HG03520 (cell line): ENCODE measurements around the gene CCT8.

ENCODE experiments used
- ATAC-seq: cut with Tn5 transposase; IDR thresholded peaks from one replicate; pipeline ENCODE4 v1.9.1; 2021; ENCODE audit warnings: mild to moderate bottlenecking, moderate library complexity; ENCODE audit not compliant: unreplicated experiment

CCT8 gene

GRCh38 chr21:29073222-29074006 lies at the start of gene CCT8:
TSS of gene CCT8 (minus strand) at chr21:29073648. CDS start at chr21:29073590, 58 bp downstream.
- ATAC-seq, result peak; percentile 84

GRCh38 chr21:29121759-29122158 lies 48.3 kb upstream of the CCT8 start:
- ATAC-seq, result peak; percentile 56

- ATAC-seq, result no peak
These were observed 44.0 kb upstream of the CCT8 start for GRCh38 chr21:29117372-29117955.

- ATAC-seq, result no peak
These were observed 42.5 kb upstream of the CCT8 start for GRCh38 chr21:29115899-29116298.

GRCh38 chr21:29114765-29115500 lies 41.5 kb upstream of the CCT8 start:
- no peak for ATAC-seq

GRCh38 chr21:29105218-29105617 lies 31.8 kb upstream of the CCT8 start:
- ATAC-seq, result no peak

GRCh38 chr21:29104239-29104708 lies 30.8 kb upstream of the CCT8 start:
- no peak for ATAC-seq

- no peak for ATAC-seq
These were observed 29.4 kb upstream of the CCT8 start for GRCh38 chr21:29102791-29103257.

- no peak for ATAC-seq
These were observed 24.7 kb upstream of the CCT8 start for GRCh38 chr21:29098156-29098555.

GRCh38 chr21:29096218-29097015 lies 23.0 kb upstream of the CCT8 start:
- no peak for ATAC-seq

- ATAC-seq, result no peak
These were observed 18.9 kb upstream of the CCT8 start for GRCh38 chr21:29092102-29092959.

GRCh38 chr21:29091033-29091432 lies 17.6 kb upstream of the CCT8 start:
- ATAC-seq, result no peak

GRCh38 chr21:29085106-29085752 lies 11.8 kb upstream of the CCT8 start:
- ATAC-seq, result no peak

GRCh38 chr21:29084372-29084771 lies 10.9 kb upstream of the CCT8 start:
- no peak for ATAC-seq

- ATAC-seq, result no peak
These were observed 9.9 kb upstream of the CCT8 start for GRCh38 chr21:29083306-29083705.

GRCh38 chr21:29082046-29082815 lies 8.8 kb upstream of the CCT8 start:
- no peak for ATAC-seq

- ATAC-seq, result no peak
These were observed 7.0 kb upstream of the CCT8 start for GRCh38 chr21:29080454-29080941.
